GM21447 (cell line): ENCODE results near the gene KLHL30.

Source experiments
- ATAC-seq: cut with Tn5 transposase; IDR thresholded peaks from one replicate; pipeline ENCODE4 v1.9.1; 2021; ENCODE audit not compliant: unreplicated experiment

The KLHL30 gene, protein sequence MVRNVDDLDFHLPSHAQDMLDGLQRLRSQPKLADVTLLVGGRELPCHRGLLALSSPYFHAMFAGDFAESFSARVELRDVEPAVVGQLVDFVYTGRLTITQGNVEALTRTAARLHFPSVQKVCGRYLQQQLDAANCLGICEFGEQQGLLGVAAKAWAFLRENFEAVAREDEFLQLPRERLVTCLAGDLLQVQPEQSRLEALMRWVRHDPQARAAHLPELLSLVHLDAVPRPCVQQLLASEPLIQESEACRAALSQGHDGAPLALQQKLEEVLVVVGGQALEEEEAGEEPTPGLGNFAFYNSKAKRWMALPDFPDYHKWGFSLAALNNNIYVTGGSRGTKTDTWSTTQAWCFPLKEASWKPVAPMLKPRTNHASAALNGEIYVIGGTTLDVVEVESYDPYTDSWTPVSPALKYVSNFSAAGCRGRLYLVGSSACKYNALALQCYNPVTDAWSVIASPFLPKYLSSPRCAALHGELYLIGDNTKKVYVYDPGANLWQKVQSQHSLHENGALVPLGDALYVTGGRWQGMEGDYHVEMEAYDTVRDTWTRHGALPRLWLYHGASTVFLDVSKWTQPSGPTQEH

DNA sequence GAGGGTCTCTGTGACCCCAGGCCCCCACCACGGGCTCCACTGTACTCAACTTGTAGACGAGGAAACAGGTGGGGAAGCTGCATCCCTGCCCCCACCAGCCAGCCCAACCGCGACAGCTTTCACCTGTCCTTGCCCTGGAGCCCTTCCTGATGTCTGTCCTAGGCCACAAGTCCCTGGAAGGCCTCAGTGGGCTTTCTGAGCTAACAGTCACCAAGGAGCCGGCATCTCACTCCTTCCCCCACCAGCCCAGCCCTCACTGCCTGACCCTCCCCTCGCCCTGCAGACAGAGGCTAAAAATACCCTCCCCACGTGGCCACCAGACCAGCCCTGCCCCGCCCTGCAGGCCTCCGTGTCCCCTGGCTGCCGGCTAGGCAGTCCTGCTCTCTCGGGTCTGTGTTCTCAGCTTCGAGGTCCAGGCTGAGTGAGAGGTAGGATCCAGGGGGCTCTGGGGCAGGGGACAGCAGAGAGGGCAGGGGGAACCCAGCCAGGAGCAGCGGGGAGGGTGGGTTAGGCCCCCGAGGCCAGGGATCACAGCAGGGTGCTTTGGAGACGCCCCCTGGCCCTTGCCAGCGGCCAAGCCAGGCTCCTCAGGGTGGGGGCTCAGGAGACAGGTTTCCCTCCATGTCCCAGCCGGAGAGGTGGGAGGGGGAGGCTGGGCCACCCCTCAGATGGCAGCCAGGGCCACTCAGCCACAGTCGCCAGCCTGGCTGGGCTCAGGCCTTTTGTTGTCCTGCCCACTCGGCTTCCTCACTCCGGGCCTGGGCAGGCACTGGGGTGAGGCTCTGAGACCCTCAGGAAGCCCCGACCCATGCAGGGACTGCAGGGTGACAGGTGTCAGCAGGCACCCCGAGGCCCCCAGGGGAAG, at the start of gene KLHL30:
TSS of gene KLHL30 (plus strand) at position 338 of the 865 bp plus-strand sequence. CDS start 2,087 bp downstream, outside the sequence.
- no peak for ATAC-seq

DNA sequence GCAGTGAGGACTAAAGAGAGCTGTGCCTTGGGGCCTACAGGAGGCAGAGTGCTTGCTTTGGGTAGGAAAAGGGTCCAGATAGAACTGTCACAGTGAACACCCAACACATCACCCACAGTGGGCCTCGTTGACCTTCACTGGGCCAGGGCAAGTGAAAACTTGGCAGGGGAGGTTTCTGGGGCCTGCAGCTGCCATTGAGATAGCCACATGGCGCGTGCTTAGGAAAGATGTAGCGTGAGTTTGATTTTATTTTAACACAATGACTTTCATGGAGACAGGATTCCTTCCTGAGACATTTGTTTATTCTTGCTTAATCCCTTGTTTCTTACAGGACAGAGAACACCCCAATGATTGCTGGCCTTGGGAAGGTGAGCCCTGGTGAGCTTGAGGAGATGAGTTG, 47.6 kb upstream of the KLHL30 start:
- no peak for ATAC-seq

DNA sequence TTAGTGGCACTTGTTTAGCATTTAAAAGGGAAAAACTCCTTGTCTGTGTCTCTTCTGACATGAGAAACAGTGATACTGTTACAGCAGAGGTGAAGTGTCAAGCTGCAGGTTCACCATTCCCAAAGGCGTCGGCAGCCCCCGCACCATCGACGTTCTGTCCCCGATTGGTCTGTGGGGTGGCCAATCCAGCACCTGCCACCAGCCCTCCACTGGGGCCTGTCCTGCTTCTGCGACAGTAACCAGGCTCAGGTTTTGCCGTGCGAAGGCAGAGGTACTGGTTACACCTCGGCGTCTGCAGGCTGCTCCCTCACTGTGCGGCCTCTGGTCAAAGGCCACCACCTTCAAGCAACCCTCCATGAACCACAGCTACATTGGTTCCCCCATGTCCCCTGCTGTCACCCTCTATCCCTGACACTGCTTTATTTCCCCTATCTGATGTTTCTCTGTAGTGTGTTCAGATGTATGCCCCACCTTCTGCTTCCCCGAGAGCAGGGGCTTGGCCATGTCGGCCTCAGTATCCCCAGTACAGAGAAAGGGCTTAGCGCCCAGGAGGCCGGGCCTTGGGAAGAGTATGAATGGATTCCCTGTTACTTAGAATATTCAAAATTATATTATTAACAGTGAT, 46.9 kb upstream of the KLHL30 start:
- ATAC-seq, result no peak

DNA sequence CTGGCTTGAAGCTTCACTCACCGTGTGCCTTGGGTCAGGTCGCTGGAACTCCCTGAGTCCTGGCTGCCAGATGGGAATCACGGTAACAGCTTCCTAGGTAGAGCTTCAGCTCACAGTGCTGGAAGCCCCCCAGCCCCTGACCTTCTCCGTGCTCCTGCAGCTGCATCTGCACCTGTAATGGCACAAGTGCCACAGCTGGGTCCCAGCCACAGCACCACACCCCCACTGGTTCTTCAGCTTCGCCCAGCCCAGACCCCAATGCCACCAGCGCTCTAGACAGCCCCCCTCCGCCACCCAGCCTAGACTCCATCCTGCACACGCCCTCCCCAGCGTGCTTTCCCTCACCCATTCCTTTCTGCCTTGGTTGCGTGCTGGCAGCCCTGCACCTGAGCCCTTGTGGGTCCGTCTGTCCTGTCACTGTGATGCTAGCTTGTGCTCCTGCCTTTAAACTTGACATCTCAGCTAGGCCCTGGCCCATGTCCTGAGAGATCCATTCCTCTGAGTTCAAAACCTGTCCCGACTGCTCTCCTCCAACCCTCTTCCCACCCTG, 45.9 kb upstream of the KLHL30 start:
- ATAC-seq, result no peak

DNA sequence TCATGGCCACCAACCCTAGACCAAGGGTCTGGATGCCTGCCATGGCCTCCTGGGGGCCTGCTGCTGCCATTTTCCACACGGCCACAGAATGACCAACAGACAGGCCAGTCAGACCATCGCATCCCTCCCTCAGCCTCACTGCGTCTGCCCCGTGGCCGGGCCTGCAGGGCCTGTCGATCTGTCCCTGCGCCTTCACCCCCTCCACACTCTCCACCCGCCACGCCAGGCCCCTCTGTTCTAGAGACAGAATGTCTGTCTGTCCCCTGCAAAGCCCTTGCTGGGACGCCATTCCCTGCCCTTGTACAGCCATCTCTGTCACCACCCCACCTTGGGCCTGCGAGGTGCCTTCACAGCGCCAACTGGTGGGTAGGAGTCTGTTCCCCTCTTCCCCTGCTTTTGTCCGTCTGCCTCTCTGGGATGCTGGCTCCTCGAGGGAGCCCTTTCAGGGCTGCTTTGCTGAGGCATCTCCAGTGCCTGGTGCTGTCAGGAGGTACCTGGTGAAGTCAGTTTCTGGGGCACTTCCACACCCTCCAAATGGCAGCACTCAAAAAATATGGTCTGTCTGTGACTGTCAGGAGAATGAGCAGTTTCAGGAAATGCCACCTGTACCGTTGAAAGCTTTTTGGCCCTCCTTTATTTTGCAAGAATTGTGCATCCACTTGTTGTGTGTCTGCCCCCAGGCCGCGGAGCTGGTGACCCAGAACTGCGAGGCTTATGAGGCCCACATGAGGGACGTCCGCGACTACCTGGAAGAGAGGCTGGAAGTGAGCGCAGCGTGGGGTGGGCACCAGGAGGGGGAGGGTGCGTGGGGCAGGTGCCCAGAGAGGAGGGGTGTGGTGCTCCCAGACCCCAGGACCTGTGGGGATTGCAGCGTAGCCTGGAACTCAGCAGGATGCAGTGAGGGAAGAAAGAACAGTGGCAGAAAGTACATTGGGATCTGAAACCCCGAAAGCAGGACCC, 45.0 kb upstream of the KLHL30 start:
- no peak for ATAC-seq

DNA sequence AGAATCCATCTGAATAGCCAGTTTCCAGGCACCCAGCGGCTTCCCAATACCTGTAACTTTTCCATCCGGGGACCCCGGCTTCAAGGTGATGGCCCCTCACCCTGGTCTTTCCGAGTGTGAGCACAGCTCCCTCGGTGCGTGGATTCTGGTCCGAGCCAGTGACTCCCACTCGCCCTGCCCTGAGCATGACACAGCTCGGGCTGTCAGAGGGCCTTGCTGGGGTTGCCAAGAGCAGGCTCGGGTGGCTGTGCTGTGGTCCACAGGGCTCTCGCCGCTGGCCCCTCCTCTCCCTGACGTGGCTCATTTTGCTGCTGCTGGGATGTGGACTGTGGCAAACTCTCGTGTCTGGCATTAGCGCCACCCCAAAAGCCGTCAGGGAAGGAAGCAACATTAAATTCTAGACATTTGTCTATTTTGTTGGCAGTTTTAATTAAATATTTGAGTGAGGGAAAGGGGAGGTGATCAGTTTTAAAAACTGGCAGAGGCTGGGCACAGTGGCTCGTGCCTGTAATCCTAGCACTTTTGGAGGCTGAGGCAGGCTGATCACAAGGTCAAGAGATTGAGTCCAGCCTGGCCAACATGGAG, 43.9 kb upstream of the KLHL30 start:
- ATAC-seq, result no peak

DNA sequence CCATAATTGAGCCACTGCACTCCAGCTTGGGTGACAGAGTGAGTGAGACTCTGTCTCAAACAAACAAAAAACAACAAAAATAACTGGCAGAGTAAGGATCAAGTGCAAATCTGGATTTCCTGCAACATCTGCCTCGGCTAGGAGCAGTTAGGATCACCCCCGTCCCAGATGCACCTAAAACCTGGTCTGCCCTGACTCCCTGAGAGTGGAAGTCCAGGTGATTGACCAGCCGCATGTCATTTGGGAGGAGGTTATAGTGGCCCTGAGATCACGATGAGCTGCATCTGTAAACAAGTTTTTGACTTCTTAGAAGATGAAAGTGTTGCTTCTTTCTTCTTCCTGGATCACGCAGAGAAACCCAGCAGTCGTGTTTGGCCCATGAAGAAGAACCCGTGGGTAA, 43.3 kb upstream of the KLHL30 start:
- no peak for ATAC-seq

DNA sequence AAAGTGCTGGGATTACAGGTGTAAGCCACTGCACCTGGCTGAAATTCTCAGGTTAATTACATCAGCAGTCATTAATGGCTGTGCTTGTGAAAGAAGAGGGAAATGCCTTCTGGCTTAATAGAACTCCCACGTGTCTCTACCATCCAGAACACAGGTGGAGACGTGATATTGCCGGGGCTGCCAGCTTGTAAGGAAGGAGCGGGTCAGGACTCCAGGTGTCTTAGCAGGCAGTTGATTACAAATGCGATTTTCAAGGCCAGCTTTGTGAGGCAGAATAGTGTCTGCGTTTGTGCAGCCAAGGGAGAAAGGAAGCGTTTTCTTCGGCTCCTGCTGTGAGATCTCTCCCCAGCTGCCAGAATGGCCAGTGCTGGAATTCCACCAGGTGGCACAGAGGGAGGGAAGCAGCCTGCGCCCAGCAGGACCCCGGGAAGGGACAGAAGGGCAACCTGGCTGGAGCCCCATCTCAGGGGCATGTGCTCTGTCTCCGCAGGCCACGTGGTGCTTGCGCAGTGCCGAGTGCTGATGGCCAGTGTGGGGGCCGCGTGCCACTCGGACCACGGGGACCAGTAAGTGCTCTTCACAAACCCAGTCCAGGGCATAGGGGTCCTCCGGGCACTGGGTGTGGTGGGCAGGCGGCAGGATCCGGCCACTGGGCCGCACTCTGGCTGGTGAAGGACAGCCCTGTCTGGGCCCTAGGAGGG, 42.0 kb upstream of the KLHL30 start:
- ATAC-seq, result no peak

DNA sequence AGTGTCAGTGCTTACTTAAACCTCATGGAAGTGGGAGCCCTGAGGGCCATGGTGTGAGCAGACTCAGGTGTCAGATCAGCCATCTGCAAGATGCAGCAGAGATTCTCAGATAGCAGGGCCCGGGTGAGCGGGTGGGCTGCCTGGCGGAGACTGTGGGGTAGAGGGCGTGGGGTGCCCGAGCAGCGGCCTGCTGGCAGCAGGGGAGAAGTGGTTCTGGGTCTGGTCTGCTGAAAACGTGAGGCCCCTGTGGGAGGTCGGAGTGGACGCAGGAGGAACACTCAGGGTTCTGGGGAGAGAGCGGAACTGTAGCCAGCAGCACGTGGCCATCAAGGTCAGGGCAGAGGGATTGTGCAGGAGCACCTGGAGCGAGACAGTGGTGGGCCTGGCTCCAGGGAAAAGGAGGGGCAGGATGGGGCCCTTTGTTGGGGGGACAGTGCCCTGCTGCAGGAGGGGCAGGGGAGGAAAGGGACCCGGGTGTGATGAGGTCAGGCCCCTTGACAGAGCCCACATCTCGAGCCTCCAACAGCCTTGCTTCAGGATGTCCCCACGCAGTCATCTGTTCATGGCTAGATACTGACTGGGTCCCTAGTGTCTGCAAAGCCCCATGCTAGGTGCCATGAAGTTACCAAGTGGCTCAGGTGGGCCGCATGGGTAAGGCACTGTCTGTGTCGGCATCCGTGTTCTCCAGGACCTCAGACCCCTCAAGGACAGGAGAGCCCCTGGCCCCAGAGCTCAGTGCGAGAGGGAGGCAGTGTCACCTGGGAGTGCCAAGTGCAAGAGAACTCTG, 41.1 kb upstream of the KLHL30 start:
- ATAC-seq, result no peak

DNA sequence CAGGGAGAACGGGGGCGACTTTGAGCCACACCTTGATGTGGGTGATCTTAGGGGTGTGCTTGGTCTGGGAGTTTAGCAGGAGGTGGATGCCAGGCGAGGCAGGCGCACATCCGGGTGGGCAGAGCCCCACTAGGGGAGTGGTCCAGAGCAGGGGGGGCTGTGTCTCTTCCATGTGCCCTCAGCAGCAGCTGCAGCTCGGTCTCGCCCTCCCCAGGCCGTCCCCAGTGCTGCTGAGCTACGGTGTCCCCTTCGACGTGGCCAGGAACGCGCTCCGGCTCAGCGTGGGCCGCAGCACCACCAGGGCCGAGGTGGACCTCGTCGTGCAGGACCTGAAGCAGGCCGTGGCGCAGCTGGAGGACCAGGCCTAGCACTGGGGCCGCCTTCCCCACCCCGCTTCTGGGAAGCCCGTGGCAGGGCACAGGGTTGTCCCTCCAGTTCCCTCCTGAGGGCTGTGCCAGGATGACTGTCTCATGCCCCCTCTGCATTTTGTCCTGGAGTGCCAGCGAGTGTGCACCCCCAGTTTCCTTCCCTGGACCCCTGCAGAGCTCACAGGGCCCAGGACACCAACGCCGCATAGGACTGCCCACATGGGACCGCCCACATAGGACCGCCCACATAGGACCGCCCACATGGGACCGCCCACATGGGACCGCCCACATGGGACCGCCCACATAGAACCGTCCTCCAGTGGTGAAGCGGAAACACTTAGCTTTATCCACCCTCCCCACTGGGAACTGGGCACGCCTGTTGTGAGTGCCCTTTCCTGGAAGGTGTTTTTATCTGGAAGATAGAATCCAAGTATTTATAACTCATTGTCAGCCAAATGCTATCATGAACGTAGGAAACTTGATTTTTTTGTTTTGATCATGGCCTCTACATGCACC, 40.2 kb upstream of the KLHL30 start:
- peak; percentile 80 for ATAC-seq

DNA sequence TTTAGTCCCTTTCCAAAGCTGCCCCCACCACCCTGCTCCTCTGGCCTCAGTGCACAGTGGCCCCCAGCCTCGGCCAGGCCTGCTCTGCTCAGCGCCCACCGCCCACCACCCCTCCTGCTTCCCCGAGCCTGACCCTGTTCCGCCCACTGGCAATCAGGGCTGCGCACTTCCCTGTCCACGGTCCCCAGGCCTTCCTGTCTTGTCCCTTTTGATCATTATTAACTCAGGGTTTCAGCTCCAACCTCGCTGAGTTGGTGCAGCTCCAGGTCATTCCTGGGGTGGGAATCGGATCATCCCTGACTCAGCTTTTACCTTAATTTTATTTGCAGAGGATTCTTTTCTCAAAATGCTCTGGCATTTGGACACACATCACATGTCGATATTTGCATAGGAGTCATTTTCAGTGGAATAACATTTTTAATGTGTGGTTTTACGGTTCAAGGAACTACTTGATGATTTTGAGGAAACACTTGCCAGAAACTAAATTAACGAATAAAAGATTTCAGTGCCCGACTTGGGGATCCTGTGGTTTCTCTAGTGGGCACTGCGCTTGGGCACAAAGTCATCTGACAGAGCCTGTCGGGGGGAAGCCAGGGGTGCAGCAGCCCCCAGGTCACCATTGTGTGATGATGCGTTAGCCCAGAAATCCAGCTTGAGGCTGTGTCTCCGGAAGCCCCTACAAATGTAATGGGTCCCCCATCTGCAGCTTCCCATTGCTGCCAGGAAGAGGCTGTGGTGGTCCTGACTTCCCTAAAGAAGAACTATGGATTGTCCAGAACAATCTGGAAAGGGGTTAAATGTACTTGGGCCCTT, 39.4 kb upstream of the KLHL30 start:
- peak; percentile 13 for ATAC-seq

DNA sequence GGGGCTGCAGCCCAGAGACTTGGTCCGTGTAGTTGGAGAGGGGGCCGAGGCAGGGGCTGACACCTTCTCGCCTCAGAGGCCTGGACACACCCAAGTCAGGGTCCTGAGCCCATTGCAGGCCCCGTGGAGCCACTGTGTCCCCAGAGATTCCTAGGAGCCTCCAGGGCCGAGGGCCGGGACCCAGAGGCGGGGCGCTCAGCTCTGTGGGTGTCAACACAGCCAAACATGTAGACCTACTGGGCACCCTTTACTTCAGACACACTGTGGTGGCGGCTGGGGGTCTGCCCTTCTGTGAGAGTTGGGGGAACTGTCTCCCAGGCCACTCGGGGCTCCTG, 38.8 kb upstream of the KLHL30 start:
- ATAC-seq, result no peak

DNA sequence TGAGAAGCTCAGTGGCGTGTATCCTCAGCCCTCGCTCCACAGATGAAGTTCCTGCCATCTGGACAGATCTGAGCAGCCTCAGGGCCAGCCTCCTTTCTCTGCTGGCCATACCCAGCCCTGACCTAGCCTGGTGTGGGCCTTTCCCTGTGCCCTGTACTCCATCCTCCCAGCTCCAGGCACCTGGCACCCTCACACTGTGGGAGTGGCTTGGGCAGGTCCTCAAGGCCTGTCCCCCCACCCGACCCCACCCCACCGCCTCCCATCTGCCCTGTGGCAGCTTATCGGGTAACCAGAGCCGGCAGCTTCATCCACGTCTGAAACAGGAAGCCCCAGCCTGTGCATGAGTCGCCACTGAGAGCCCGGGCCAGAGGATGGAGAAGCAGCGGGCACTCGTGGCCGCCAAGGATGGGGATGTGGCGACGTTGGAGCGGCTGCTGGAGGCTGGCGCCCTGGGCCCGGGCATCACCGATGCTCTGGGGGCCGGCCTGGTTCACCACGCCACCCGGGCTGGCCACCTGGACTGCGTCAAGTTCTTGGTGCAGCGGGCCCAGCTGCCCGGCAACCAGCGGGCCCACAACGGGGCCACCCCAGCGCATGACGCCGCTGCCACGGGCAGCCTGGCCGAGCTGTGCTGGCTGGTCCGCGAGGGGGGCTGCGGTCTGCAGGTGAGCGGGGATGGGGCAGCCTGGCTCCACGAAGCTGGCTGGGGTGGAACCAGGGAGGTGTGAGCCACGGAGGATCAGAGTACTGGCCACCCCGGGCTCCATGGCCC, 38.2 kb upstream of the KLHL30 start, which contains the start of gene ESPNL:
TSS of gene ESPNL (plus strand) at position 292 of the 772 bp plus-strand sequence. CDS start at position 372, 80 bp downstream.
- no peak for ATAC-seq

DNA sequence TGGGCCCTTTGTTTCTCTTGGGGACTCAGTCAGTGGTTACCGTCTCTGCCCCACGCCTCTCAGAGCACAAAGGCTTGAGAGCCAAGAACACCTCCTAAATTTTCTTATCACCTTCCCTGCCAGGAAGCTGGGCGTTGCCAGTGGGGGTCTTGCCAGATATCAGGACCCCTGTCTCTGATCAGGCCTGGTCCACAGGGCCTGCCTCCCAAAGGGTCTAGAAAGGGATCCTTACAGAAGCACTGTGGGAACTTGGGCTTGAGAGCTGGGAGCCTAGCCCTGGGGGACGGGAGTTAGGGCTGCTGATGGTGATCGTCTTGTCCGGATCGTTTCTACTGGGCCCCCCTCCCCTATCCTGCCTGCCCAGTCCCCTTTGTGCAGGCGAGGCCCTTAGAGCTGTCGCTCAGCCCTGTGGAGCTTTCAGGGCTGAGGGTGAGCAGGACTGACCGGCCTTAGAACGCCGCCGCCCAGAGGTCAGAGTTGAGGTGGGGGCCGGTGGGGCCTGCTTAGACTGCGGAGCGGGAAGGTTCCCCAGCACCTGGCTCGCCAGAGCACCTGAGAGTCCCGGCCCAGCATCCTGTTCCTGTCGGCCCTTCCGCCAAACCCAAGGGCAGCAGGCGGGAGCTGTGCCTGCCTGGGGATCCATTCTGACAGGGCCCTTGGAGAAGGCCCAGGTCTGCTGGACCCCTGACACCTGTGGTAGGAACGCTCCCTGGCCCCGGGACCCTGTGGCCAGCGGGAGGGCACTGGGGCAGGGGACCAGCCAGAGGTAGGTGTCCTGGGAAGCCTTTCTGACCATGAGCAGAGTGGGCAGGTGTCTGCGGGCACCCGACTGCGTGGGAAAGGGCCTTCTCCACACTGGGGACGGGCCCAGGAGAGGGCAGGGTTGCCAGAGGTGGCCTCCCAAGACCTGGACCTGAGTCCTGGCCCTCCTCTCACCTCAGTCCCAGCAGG, 37.4 kb upstream of the KLHL30 start:
- no peak for ATAC-seq
